Brain microvascular endothelial cell (primary cell): Measurements from ENCODE around the gene CTCF.
"Not testable (repeated sequence)": the region's sequence is repeated elsewhere in the genome, so short reads cannot be mapped to it uniquely, and the experiment has no call there.

ENCODE experiments used
- DNase-seq: peaks from one replicate; pipeline ENCODE4 v3.0.0-alpha.2; 2020
- H3K27ac ChIP-seq: fragments of 250-450 bp; sonication (Bioruptor Pico); 2 replicates; pipeline ENCODE4 v1.5.1; 2020; ENCODE audit warnings: mild to moderate bottlenecking, moderate library complexity
- H3K27me3 ChIP-seq: fragments of 250-450 bp; sonication (Bioruptor Pico); replicated peaks from 2 replicates; pipeline ENCODE4 v1.5.1; 2020; ENCODE audit warnings: mild to moderate bottlenecking
- H3K36me3 ChIP-seq: fragments of 250-450 bp; sonication (Bioruptor Pico); replicated peaks from 2 replicates; pipeline ENCODE4 v1.5.1; 2020; ENCODE audit warnings: mild to moderate bottlenecking
- H3K4me3 ChIP-seq: 2 replicates; pipeline ENCODE4 v1.5.1; 2011; ENCODE audit warnings: low read depth, mild to moderate bottlenecking, control low read depth, low read length, moderate library complexity
- CTCF ChIP-seq: IDR thresholded peaks from 2 replicates; pipeline ENCODE4 v1.5.1; 2011; ENCODE audit warnings: low read depth, mild to moderate bottlenecking, moderate library complexity, low read length, control low read depth, inconsistent platforms; ENCODE audit errors: missing control alignments
- in situ Hi-C: cut with HindIII; loops from 2 replicates; pipeline ENCODE4 v1.10.0; 2017; ENCODE audit warnings: low sequenced_read_pairs, low pct_ligation_motif_present

CTCF gene

GRCh38 chr16:67531247-67531646, 31.1 kb upstream of the CTCF start:
- no peak for DNase-seq
- no peaks in the 10 kb centered on the region for H3K27me3 ChIP-seq
- H3K4me3 ChIP-seq = no peak overlapping the region
- no peak for TF ChIP-seq CTCF
- no peak overlapping the region for H3K27ac ChIP-seq
- in situ Hi-C loops = no loop called here
- H3K36me3 ChIP-seq = no peaks in the 10 kb centered on the region

- Histone ChIP-seq H3K27ac (no peak overlapping the region), H3K36me3 (no peaks in the 10 kb centered on the region), H3K27me3 (no peaks in the 10 kb centered on the region), H3K4me3 (no peak overlapping the region)
- in situ Hi-C loops = no loop called here
- TF ChIP-seq CTCF = no peak
- DNase-seq = no peak
Measured at GRCh38 chr16:67533024-67533560, 29.2 kb upstream of the CTCF start.

- H3K4me3 ChIP-seq, in situ Hi-C loops, H3K27ac ChIP-seq, H3K36me3 ChIP-seq, H3K27me3 ChIP-seq, DNase-seq: not testable (repeated sequence)
Measured at GRCh38 chr16:67533987-67534386, 28.3 kb upstream of the CTCF start.

- no peak for DNase-seq
- TF ChIP-seq CTCF = no peak
- Histone ChIP-seq H3K27ac (no peak overlapping the region), H3K4me3 (no peak overlapping the region), H3K27me3 (no peaks in the 10 kb centered on the region), H3K36me3 (peaks cover under 1% of the 10 kb centered on the region)
- in situ Hi-C loops = no loop called here
Measured at GRCh38 chr16:67534431-67534830, 27.9 kb upstream of the CTCF start.

- peaks cover 9% of the 10 kb centered on the region for H3K36me3 ChIP-seq
- H3K27me3 ChIP-seq = no peaks in the 10 kb centered on the region
- in situ Hi-C loops = no loop called here
- no peak for DNase-seq
- no peak overlapping the region for H3K4me3 ChIP-seq
- no peak for TF ChIP-seq CTCF
- H3K27ac ChIP-seq = no peak overlapping the region
Measured at GRCh38 chr16:67535201-67535600, 27.1 kb upstream of the CTCF start.

GRCh38 chr16:67537270-67537635, 25.1 kb upstream of the CTCF start:
- no peak for TF ChIP-seq CTCF
- H3K4me3 ChIP-seq = peak overlapping the region; percentile 67
- H3K27ac ChIP-seq = peak overlapping the region; percentile 15
- H3K36me3 ChIP-seq = peaks cover 27% of the 10 kb centered on the region
- H3K27me3 ChIP-seq = no peaks in the 10 kb centered on the region
- in situ Hi-C loops = no loop called here
- DNase-seq = no peak
